Suprapubic skin (tissue), 4 donors: Measurements from ENCODE around the gene PRXL2A.

Source experiments
- EP300 ChIP-seq: sonication (generic); formaldehyde crosslinking; IDR thresholded peaks from one replicate; pipeline ENCODE4 v1.6.1; 2017; ENCODE audit warnings: antibody characterized with exemption
- POLR2A ChIP-seq, 2 donors: fragments of 450-650 bp; IDR thresholded peaks; one replicate each; pipeline ENCODE4 v1.6.1; 2017; ENCODE audit warnings: antibody characterized with exemption in 2 of 2, mild to moderate bottlenecking in 2 of 2, moderate library complexity in 2 of 2
- POLR2AphosphoS5 ChIP-seq, 3 donors: sonication (generic); formaldehyde crosslinking; IDR thresholded peaks; one replicate each; pipeline ENCODE4 v1.6.1; 2017; ENCODE audit warnings: antibody characterized with exemption in 3 of 3
- TF ChIP-seq, protein P1 (sequence below), 2 donors: fragments of 200-600 bp in 1 of 2; fragments of 450-650 bp in 1 of 2; sonication (generic) in 1 of 2; IDR thresholded peaks; one replicate each; pipeline ENCODE4 v1.5.1; 2016 to 2019; ENCODE audit warnings: antibody characterized with exemption in 2 of 2, mild to moderate bottlenecking in 1 of 2, moderate library complexity in 1 of 2

DNA sequence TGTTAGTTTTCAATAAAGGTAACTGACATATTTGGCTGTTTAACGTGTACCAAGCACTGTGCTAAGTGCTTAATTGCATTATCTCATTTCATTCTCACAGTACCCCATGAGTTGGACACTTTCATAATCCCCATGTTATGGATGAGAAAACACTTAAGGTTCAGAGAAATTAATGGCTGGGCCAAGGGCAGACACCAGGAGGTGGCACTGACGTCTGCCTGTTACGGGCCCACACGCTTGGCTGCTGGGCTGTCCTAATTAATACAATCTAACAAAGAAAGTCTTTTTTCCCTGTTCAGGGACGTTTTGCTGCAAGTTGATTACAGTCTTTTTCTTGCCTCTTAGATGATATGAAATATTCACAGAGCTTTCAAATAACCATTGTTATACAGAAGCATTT is 35.7 kb upstream of the PRXL2A start:
- TF ChIP-seq, protein P1, sequence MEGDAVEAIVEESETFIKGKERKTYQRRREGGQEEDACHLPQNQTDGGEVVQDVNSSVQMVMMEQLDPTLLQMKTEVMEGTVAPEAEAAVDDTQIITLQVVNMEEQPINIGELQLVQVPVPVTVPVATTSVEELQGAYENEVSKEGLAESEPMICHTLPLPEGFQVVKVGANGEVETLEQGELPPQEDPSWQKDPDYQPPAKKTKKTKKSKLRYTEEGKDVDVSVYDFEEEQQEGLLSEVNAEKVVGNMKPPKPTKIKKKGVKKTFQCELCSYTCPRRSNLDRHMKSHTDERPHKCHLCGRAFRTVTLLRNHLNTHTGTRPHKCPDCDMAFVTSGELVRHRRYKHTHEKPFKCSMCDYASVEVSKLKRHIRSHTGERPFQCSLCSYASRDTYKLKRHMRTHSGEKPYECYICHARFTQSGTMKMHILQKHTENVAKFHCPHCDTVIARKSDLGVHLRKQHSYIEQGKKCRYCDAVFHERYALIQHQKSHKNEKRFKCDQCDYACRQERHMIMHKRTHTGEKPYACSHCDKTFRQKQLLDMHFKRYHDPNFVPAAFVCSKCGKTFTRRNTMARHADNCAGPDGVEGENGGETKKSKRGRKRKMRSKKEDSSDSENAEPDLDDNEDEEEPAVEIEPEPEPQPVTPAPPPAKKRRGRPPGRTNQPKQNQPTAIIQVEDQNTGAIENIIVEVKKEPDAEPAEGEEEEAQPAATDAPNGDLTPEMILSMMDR (IDR thresholded peaks at IDR 0.05), result no peak
- TF ChIP-seq EP300 (no peak), POLR2AphosphoS5 (IDR thresholded peaks at IDR 0.05) (no peak), POLR2A (IDR thresholded peaks at IDR 0.05) (no peak)
